ENCODE results near the gene PBX3. TPM values are rescaled to one million over a fixed set of nuclear protein-coding genes. Genes with fewer than 3 reads are reported as not detected.

Gene PBX3
- total and polyA plus RNA-seq, 7 donors: 4.2 to 12.7 (median 6.6) TPM

DNA sequence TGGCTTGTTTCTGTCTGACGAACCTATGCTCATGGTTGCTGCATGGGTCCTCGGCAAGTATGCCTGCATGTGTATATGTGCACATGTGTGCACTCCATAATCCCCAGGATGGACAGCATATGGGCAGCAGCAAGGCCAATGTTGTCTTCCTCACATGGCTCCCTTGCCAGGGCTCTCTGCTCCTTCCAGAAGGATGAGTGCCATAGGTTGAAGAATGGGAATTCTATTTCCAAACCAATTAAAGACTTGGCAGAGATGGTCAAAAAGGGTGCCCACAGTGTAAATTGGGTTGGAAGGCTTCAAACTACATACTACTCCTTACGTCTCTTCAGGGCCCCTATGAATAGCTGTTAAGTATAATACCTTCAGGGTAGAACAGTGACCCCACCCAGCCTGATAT is 212.1 kb downstream of the PBX3 start:
- H3K36me3 ChIP-seq (ENCODE audit: insufficient read depth in 1 of 2, low read depth in 1 of 2): peaks cover 0 to 10% of the 10 kb centered on the region in 2 donors
- no peak overlapping the region for H3K4me3 ChIP-seq
- TF ChIP-seq, protein P1, sequence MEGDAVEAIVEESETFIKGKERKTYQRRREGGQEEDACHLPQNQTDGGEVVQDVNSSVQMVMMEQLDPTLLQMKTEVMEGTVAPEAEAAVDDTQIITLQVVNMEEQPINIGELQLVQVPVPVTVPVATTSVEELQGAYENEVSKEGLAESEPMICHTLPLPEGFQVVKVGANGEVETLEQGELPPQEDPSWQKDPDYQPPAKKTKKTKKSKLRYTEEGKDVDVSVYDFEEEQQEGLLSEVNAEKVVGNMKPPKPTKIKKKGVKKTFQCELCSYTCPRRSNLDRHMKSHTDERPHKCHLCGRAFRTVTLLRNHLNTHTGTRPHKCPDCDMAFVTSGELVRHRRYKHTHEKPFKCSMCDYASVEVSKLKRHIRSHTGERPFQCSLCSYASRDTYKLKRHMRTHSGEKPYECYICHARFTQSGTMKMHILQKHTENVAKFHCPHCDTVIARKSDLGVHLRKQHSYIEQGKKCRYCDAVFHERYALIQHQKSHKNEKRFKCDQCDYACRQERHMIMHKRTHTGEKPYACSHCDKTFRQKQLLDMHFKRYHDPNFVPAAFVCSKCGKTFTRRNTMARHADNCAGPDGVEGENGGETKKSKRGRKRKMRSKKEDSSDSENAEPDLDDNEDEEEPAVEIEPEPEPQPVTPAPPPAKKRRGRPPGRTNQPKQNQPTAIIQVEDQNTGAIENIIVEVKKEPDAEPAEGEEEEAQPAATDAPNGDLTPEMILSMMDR (IDR thresholded peaks at IDR 0.05): no peak
- no peaks in the 10 kb centered on the region for H3K9me3 ChIP-seq
- no peaks in the 10 kb centered on the region for H3K27me3 ChIP-seq (ENCODE audit: insufficient read depth in 3 of 3, low read length in 2 of 3)
- ATAC-seq (no peak), DNase-seq (no peak)
- H3K4me1 ChIP-seq: no peaks in the 10 kb centered on the region
- no peak overlapping the region for H3K27ac ChIP-seq
- 90 to 95% (median 91%) methylated on average over 3 of the region's 3 CpGs for WGBS, 3 donors
- intact Hi-C loops (cut with DNase I): no loop called here

DNA sequence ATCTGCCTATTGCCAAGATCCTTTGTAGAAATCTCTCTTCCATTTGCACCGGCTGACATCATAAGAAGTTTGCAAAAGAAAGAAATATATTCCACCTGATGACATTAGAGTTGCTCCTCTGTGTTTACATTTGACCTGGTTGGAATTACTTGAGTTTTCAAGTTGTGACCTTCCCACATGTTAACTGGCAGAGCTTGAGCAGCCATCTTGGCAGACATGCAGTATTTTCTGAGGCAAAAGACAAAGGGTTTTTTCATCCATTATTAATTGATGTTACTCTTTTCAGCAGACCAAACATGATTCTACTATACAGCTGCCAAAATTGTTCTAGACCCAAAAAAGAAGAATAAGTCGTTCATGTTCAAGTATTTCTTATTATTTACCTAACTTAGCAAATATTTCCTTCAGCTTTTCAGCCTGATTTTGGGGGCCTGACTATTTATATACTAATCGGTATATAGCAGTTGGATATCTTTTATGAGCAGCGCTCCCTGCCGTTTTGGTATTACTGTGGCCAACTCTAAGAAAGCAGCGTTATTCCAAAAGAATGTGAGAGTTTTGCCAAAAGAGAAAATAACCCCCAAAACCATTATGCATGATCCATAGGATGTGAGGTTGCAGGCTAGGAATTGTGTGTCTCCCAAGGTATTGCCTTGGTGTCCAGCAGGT is 212.9 kb downstream of the PBX3 start:
- intact Hi-C loops (cut with DNase I): no loop called here
- no peak for ATAC-seq
- H3K36me3 ChIP-seq (ENCODE audit: insufficient read depth in 1 of 2, low read depth in 1 of 2): peaks cover 0 to 10% of the 10 kb centered on the region in 2 donors
- no peaks in the 10 kb centered on the region for H3K9me3 ChIP-seq
- TF ChIP-seq, protein P1 (IDR thresholded peaks at IDR 0.05): no peak
- no peaks in the 10 kb centered on the region for H3K27me3 ChIP-seq (ENCODE audit: insufficient read depth in 3 of 3, low read length in 2 of 3)
- no peak for DNase-seq
- no peak overlapping the region for H3K27ac ChIP-seq
- H3K4me1 ChIP-seq: no peaks in the 10 kb centered on the region
- WGBS, 3 donors: 35 to 40% (median 37%) methylated on average over 6 of the region's 6 CpGs
- no peak overlapping the region for H3K4me3 ChIP-seq

DNA sequence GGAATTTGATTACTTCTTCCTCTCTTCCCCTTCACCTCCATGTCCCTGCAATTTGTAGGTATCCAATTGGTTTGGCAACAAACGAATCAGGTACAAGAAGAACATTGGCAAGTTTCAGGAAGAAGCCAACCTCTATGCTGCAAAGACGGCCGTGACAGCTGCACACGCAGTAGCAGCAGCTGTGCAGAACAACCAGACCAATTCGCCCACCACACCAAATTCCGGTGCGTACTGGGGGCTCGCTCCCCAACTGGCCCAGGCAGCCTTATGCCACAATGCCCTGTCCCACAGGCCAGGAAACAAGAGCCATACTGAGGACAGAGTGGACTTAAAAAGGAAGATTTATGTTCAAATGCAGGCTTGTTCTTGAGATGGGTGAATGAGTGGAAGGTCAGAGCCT is 213.5 kb downstream of the PBX3 start:
- H3K4me1 ChIP-seq: no peaks in the 10 kb centered on the region
- H3K27ac ChIP-seq: no peak overlapping the region
- ATAC-seq (no peak), DNase-seq (no peak)
- H3K36me3 ChIP-seq (ENCODE audit: insufficient read depth in 1 of 2, low read depth in 1 of 2): peaks cover 0 to 10% of the 10 kb centered on the region in 2 donors
- H3K27me3 ChIP-seq (ENCODE audit: insufficient read depth in 3 of 3, low read length in 2 of 3): no peaks in the 10 kb centered on the region
- H3K9me3 ChIP-seq: no peaks in the 10 kb centered on the region
- intact Hi-C loops (cut with DNase I): no loop called here
- TF ChIP-seq, protein P1 (IDR thresholded peaks at IDR 0.05): no peak
- 48 to 60% (median 53%) methylated on average over 8 of the region's 8 CpGs for WGBS, 3 donors
- H3K4me3 ChIP-seq: no peak overlapping the region

DNA sequence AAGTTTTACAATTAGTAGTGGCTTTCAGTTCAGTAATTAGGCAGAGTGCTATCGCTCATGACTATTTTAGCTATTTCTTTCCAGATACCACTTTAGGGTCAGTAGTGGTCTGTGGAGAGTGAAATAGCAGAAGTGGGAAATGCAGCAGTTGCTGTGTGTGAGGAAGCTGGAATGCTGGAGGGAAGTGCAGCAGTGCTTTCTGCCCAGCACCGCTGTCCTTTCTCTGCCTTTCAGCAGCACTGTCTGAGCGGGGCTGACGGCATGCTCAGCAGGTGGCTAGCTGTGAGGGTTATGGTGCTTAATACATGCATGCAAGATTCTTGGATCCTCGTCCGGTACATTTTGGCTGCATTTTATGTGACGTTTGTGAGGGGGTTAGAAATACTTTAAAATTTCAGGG is 213.9 kb downstream of the PBX3 start:
- Histone ChIP-seq H3K9me3 (no peaks in the 10 kb centered on the region), H3K4me3 (no peak overlapping the region), H3K4me1 (no peaks in the 10 kb centered on the region), H3K27me3 (ENCODE audit: insufficient read depth in 3 of 3, low read length in 2 of 3) (no peaks in the 10 kb centered on the region), H3K27ac (no peak overlapping the region), H3K36me3 (ENCODE audit: insufficient read depth in 1 of 2, low read depth in 1 of 2) (peaks cover 0 to 10% of the 10 kb centered on the region in 2 donors)
- DNase-seq: no peak
- intact Hi-C loops (cut with DNase I): no loop called here
- no peak for ATAC-seq
- 37 to 47% (median 39%) methylated on average over 7 of the region's 7 CpGs for WGBS, 3 donors
- TF ChIP-seq, protein P1 (IDR thresholded peaks at IDR 0.05): no peak

DNA sequence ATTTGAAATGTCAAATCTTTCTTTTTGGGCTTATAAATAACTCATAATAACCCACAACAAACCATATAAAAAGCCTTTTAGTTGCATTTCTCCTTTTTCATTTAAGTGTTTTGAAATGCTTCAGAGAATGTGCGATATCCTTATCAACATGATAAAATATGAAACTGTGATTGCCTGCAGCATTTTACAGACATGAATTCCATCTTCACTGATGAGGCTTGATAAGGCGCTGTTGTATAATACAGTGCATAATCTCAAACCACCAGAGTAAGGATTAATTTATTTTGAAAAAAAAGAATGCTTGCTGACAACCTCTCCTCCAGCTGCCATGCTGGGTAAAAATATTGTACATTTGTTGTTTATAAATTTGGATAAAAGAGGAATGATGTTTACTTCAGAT is 216.8 kb downstream of the PBX3 start:
- H3K4me3 ChIP-seq: no peak overlapping the region

More for the DNA sequence above, 216.8 kb downstream of the PBX3 start:
- no peaks in the 10 kb centered on the region for H3K4me1 ChIP-seq
- no peaks in the 10 kb centered on the region for H3K9me3 ChIP-seq
- no peak for ATAC-seq
- intact Hi-C loops (cut with DNase I): no loop called here
- DNase-seq: no peak
- TF ChIP-seq, protein P1 (IDR thresholded peaks at IDR 0.05): no peak
- H3K27me3 ChIP-seq (ENCODE audit: insufficient read depth in 3 of 3, low read length in 2 of 3): no peaks in the 10 kb centered on the region
- peaks cover 0 to 10% of the 10 kb centered on the region in 2 donors for H3K36me3 ChIP-seq (ENCODE audit: insufficient read depth in 1 of 2, low read depth in 1 of 2)
- WGBS, 3 donors: 95 to 98% (median 96%) methylated on average over 2 of the region's 2 CpGs
- H3K27ac ChIP-seq: no peak overlapping the region

Measured in psoas muscle (tissue), 8 donors.